Stomach (tissue), 9 donors: ENCODE data around the gene CLCNKA. TPM values are rescaled to one million over a fixed set of nuclear protein-coding genes. Genes with fewer than 3 reads are reported as not detected.
A peak's percentile ranks its signal among the peaks of the same experiment; 100 is the strongest.

ENCODE experiments used
- DNase-seq, 2 donors: peaks; one replicate each; pipeline versions ENCODE4 v3.0.0 to v3.0.0-alpha.2; 2013 to 2019
- H3K27ac ChIP-seq, 5 donors: fragments of 200-600 bp in 4 of 5; sonication (generic) in 4 of 5; one replicate each; pipeline ENCODE4 v1.5.1; 2013 to 2019; ENCODE audit warnings: mild to moderate bottlenecking in 1 of 5, moderate library complexity in 1 of 5
- H3K27me3 ChIP-seq, 3 donors: fragments of 200-600 bp; sonication (generic); one replicate each; pipeline ENCODE4 v1.5.1; 2017 to 2019; ENCODE audit warnings: mixed run types in 1 of 3
- H3K36me3 ChIP-seq, 4 donors: fragments of 200-600 bp; sonication (generic); 1 replicate in 3 of 4; 2 replicates in 1 of 4; pipeline ENCODE4 v1.5.1; 2016 to 2019
- H3K4me1 ChIP-seq, 4 donors: fragments of 200-600 bp; sonication (generic); one replicate each; pipeline ENCODE4 v1.5.1; 2016 to 2019
- H3K4me3 ChIP-seq, 4 donors: fragments of 200-600 bp; sonication (generic) in 3 of 4; one replicate each; pipeline ENCODE4 v1.5.1; 2016 to 2019; ENCODE audit warnings: mild to moderate bottlenecking in 1 of 4
- H3K9me3 ChIP-seq, 4 donors: fragments of 200-600 bp; sonication (generic); one replicate each; pipeline ENCODE4 v1.5.1; 2016 to 2019
- CTCF ChIP-seq, 7 experiments: fragments of 450-650 bp in 4 of 7; fragments of 200-600 bp in 3 of 7; sonication (generic) in 3 of 7; IDR thresholded peaks; one replicate each; pipeline ENCODE4 v1.5.1; 2016 to 2019; ENCODE audit warnings: antibody characterized with exemption in 7 of 7, control low read depth in 2 of 7, mild to moderate bottlenecking in 1 of 7
- EP300 ChIP-seq: sonication (generic); formaldehyde crosslinking; IDR thresholded peaks from one replicate; pipeline ENCODE4 v1.6.1; 2017; ENCODE audit warnings: antibody characterized with exemption
- POLR2A ChIP-seq, 4 donors: fragments of 450-650 bp; IDR thresholded peaks; one replicate each; pipeline ENCODE4 v1.6.1; 2016; ENCODE audit warnings: antibody characterized with exemption in 4 of 4, control low read depth in 2 of 4, mild to moderate bottlenecking in 1 of 4, moderate library complexity in 1 of 4
- POLR2AphosphoS5 ChIP-seq, 3 donors: sonication (generic); formaldehyde crosslinking; IDR thresholded peaks; one replicate each; pipeline ENCODE4 v1.6.1; 2016; ENCODE audit warnings: antibody characterized with exemption in 3 of 3
- WGBS, 5 donors: extraction: QIAGEN DNeasy Blood & Tissue Kit in 3 of 5; methylation state at CpG; one replicate each; pipeline versions ENCODE4 v1.1.5 to v1.1.7; 2013 to 2018; 5-methylcytosine and 5-hydroxymethylcytosine counted together
- intact Hi-C: fragments of 100-400 bp; cut with DNase I; formaldehyde crosslinking; loops from one replicate; pipeline ENCODE4 v1.15.1; 2023; ENCODE audit warnings: low total_unique reads
- polyA plus RNA-seq, 3 donors: library from polyadenylated mRNA; stranded (reverse); fragments of 200-250 nt; gene quantifications; one replicate each; pipeline ENCODE4 v1.2.3, GENCODE V29; 2013
- total RNA-seq, 5 donors: library from RNA; depleted of rRNA; stranded (reverse); fragments of >200 nt; gene quantifications; one replicate each; pipeline versions ENCODE4 v1.1.0 to v1.2.3, GENCODE V29; 2014 to 2016
- donor health status: healthy with polysubstance abuse.
- donor health status: Bipolar disorder and iron deficiency.
- donor health status: healthy.

Gene CLCNKA
- total and polyA plus RNA-seq, 8 donors, result 0.55 to 16.1 (median 4.5) TPM; not detected in 2

GRCh38 chr1:16066245-16066644, 44.4 kb downstream of the CLCNKA start:
- 76 to 89% (median 83%) methylated on average over 3 to 4 of the region's 4 CpGs for WGBS, 5 donors
- no peak overlapping the region for H3K4me3 ChIP-seq
- H3K27ac ChIP-seq, result no peak overlapping the region
- H3K36me3 ChIP-seq, result no peaks in the 10 kb centered on the region
- H3K4me1 ChIP-seq, result peaks cover 16 to 29% (median 22%) of the 10 kb centered on the region in 4 donors
- no peak for DNase-seq
- no peaks in the 10 kb centered on the region for H3K9me3 ChIP-seq
- TF ChIP-seq POLR2AphosphoS5 (IDR thresholded peaks at IDR 0.05), result no peak
- TF ChIP-seq CTCF (IDR thresholded peaks at IDR 0.05), result no peak
- no peak for TF ChIP-seq EP300
- TF ChIP-seq POLR2A (IDR thresholded peaks at IDR 0.05), result no peak
- intact Hi-C loops, result no loop called here
- no peaks in the 10 kb centered on the region for H3K27me3 ChIP-seq

GRCh38 chr1:16067127-16067768, 45.4 kb downstream of the CLCNKA start:
- peaks cover 16 to 29% (median 22%) of the 10 kb centered on the region in 4 donors for H3K4me1 ChIP-seq
- peak overlapping the region in 2 of 5 donors; percentile 29 to 37 for H3K27ac ChIP-seq
- peak; percentile 57 to 95 for DNase-seq
- H3K4me3 ChIP-seq, result no peak overlapping the region
- no peaks in the 10 kb centered on the region for H3K36me3 ChIP-seq
- no peaks in the 10 kb centered on the region for H3K9me3 ChIP-seq
- H3K27me3 ChIP-seq, result peaks cover 0 to 3% (median 0%) of the 10 kb centered on the region in 3 donors
- intact Hi-C loops, result no loop called here
- 28 to 53% (median 39%) methylated on average over 4 to 6 of the region's 6 CpGs for WGBS, 5 donors
- TF ChIP-seq POLR2AphosphoS5 (IDR thresholded peaks at IDR 0.05) (no peak), POLR2A (IDR thresholded peaks at IDR 0.05) (no peak), EP300 (no peak), CTCF (IDR thresholded peaks at IDR 0.05) (no peak)

- TF ChIP-seq POLR2A (IDR thresholded peaks at IDR 0.05), result no peak
- no peak for TF ChIP-seq POLR2AphosphoS5 (IDR thresholded peaks at IDR 0.05)
- TF ChIP-seq CTCF (IDR thresholded peaks at IDR 0.05), result no peak
- TF ChIP-seq EP300, result no peak
- peaks cover 0 to 10% (median 3%) of the 10 kb centered on the region in 3 donors for H3K27me3 ChIP-seq
- no peaks in the 10 kb centered on the region for H3K9me3 ChIP-seq
- peak overlapping the region in 2 of 5 donors; percentile 29 to 37 for H3K27ac ChIP-seq
- no peaks in the 10 kb centered on the region for H3K36me3 ChIP-seq
- no peak for DNase-seq
- H3K4me1 ChIP-seq, result peaks cover 20 to 33% (median 25%) of the 10 kb centered on the region in 4 donors
- intact Hi-C loops, result no loop called here
- H3K4me3 ChIP-seq, result no peak overlapping the region
- 71 to 86% (median 76%) methylated on average over 10 to 13 of the region's 13 CpGs for WGBS, 5 donors
These were observed 46.1 kb downstream of the CLCNKA start for GRCh38 chr1:16067933-16068332.

- H3K27ac ChIP-seq, result no peak overlapping the region
- 58 to 92% (median 62%) methylated on average over 7 to 11 of the region's 11 CpGs for WGBS, 5 donors
- intact Hi-C loops, result no loop called here
- H3K4me1 ChIP-seq, result peaks cover 25 to 40% (median 31%) of the 10 kb centered on the region in 4 donors
- TF ChIP-seq POLR2A (IDR thresholded peaks at IDR 0.05) (no peak), EP300 (no peak), CTCF (IDR thresholded peaks at IDR 0.05) (no peak), POLR2AphosphoS5 (IDR thresholded peaks at IDR 0.05) (no peak)
- DNase-seq, result peak in 1 of 2 donors; percentile 54
- no peaks in the 10 kb centered on the region for H3K9me3 ChIP-seq
- H3K4me3 ChIP-seq, result no peak overlapping the region
- H3K36me3 ChIP-seq, result no peaks in the 10 kb centered on the region
- peaks cover 0 to 16% (median 8%) of the 10 kb centered on the region in 3 donors for H3K27me3 ChIP-seq
These were observed 46.8 kb downstream of the CLCNKA start for GRCh38 chr1:16068356-16069270.
